Measurements from ENCODE around the gene CFH.
"Not testable (repeated sequence)": the region's sequence is repeated elsewhere in the genome, so short reads cannot be mapped to it uniquely, and the experiment has no call there.

The CFH gene

DNA sequence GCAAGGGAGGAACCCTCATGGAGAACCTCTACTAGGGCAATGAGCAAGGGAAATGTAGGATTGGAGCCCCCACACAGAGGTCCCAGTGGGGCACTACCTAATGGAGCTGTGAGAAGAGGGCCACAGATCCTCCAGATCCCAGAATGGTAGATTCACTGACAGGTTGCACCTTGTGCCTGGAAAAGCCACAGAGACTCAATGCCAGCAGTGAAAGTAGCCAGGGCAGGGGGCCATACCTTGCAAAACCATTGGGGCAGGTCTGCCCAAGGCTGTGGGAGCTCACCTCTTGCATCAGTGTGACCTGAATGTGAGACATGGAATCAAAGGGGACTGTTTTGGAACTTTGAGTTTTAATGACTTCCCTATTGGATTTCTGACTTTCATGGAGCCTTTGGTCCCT is 17.9 kb downstream of the CFH start:
- DNase-seq: no peak

GRCh38 chr1:196674908-196675307 is 23.1 kb downstream of the CFH start:
- DNase-seq: no peak

- DNase-seq: no peak
These were observed 26.1 kb downstream of the CFH start for GRCh38 chr1:196677781-196678509.

DNA sequence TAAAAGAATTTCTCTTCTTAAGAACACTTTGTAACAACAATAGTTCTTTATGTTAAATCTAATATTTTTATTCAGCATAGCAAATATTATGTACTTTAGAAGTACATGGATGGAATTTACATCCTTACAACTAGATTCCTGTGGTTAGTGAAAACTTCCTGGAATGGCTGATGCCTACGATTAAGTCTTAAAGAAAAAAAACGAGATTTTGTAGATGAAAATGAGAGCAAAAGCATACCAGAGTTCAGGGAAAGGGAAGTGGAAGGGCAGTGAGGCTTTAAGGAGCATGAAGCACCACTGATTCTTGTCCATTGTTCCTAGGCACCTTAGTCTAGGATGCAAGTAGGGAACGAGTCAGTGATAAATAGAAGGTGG is 26.7 kb downstream of the CFH start:
- DNase-seq: no peak

GRCh38 chr1:196680107-196680506 is 28.3 kb downstream of the CFH start:
- DNase-seq: no peak

DNA sequence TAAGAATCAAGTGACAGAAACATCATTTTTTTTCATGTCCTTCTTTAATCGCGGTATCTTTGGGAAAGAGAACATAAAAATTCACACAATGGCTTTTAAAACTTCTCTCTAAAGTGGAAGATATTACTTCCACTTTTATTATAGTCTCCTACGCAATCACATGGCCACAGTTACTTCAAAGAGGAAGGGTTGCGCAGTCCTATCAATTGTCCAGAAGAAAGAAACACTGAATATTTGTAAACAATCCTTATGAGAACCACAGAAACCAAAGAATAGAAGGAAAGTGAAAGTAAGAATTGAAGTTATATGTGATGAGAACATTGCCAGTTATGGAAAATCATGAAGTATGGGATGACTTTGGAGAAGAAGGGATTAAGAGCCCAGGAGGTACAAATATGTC is 32.6 kb downstream of the CFH start:
- no peak for DNase-seq

DNA sequence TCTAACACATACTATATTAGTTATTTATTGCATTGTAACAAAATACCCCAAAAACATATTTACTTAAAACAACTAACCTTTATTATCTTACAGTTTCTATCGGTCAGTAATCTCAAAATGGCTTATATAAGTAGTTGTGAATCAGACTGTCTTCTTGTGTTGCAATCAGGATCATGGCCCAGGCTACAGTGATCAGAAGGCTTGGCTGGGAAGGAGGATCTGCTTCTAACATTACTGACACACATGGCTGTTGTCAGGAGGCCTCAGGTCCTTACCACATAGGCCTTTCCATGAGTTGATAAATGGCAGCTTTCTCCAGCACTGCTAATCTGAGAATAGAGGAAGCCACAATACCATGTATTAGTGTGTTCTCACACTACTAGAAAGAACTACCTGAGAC is 33.7 kb downstream of the CFH start:
- no peak for DNase-seq

DNA sequence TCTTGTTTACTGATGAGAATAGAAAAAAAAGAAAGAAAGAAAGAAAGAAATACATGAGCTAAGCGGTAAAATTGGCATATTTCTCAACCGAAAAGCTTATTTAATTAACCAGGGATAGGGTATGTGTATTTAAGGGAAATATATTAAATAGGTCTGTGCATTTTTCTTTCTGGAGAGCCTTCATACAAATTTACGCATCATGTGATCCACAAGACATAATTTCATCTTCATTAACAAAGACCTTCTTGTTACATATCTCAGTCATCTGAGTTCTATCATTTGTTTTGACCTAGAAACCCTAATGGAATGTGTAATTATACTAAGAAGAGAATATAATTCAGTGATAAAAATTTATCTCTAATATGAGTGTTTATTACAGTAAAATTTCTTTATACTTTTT is 37.2 kb downstream of the CFH start:
- no peak for DNase-seq

- no peak for DNase-seq
These were observed 38.7 kb downstream of the CFH start for GRCh38 chr1:196690582-196690981.

DNA sequence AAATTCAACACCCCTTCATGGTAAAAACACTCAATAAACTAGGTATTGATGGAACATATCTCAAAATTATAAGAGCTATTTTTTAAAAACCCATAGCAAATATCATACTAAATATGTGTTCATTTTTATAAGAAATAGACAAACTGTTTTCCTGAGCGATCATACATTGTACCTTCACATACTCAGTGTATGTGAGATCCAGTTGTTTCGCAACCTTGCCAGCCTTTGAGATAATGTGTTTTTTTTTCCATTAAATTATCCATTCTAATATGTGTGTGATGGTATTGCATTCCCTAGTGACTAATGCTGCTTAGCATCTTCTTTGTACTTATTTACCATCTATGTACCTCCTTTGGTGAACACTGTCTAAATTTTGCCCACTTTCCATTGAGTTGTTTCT is 47.1 kb downstream of the CFH start:
- no peak for DNase-seq

DNA sequence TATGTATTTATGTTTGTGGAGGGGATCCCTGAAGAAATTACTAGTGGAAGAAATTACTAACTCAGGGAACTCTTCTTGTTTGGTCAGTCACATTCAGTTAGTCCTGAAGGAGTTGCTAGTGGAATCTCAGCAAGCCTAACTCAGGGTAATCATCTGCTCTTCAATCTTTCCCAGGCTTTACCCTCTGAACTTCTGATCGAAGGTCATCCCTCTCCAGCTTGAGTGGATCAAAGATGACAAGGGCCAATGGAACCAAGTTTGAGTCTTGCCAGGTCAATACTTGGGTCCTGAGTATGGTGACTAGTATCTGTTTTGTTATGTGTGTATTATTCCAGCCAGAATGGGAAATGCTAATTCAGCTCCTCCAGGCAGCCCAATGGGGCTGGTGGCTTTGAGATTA is 49.3 kb downstream of the CFH start:
- DNase-seq: no peak

- DNase-seq: not testable (repeated sequence)
These were observed 58.0 kb downstream of the CFH start for GRCh38 chr1:196709892-196710291.

GRCh38 chr1:196717868-196718267 is 66.0 kb downstream of the CFH start:
- DNase-seq: no peak

GRCh38 chr1:196723325-196724185 is 71.7 kb downstream of the CFH start:
- DNase-seq: no peak

GRCh38 chr1:196732526-196732925 is 80.7 kb downstream of the CFH start:
- no peak for DNase-seq

GRCh38 chr1:196733091-196733970 is 81.5 kb downstream of the CFH start:
- DNase-seq: no peak

- no peak for DNase-seq
These were observed 82.2 kb downstream of the CFH start for GRCh38 chr1:196734006-196734405.

GRCh38 chr1:196734460-196734859 is 82.6 kb downstream of the CFH start:
- no peak for DNase-seq

DNA sequence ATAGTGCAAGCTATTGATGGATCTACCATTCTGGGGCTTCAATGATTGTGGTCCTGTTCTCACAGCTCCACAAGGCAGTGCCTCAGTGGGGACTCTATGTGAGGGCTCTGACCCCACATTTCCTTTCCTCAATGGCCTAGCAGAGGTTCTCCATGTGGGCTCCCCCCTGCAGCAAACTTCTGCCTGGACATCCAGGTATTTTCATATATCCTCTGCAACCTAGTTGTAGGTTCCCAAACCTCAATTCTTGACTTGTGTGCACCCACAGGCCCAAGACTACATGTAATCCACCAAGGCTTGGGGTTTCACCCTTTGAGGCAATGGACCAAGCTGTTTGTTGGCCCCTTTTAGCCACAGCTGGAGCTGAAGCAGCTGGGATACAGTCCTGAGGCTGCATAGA is 86.9 kb downstream of the CFH start:
- DNase-seq: no peak

DNA sequence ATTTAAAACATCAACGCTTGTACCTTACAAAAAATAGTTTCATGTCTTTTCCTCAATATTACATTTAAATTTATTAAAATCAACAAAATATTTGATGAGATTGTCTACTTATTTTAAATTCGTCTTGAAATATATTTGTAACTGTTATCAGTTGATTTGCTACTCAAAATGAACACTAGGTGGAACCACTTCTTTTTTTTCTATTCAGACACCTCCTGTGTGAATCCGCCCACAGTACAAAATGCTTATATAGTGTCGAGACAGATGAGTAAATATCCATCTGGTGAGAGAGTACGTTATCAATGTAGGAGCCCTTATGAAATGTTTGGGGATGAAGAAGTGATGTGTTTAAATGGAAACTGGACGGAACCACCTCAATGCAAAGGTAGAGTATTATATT is 91.4 kb downstream of the CFH start:
- DNase-seq: not testable (repeated sequence)

DNA sequence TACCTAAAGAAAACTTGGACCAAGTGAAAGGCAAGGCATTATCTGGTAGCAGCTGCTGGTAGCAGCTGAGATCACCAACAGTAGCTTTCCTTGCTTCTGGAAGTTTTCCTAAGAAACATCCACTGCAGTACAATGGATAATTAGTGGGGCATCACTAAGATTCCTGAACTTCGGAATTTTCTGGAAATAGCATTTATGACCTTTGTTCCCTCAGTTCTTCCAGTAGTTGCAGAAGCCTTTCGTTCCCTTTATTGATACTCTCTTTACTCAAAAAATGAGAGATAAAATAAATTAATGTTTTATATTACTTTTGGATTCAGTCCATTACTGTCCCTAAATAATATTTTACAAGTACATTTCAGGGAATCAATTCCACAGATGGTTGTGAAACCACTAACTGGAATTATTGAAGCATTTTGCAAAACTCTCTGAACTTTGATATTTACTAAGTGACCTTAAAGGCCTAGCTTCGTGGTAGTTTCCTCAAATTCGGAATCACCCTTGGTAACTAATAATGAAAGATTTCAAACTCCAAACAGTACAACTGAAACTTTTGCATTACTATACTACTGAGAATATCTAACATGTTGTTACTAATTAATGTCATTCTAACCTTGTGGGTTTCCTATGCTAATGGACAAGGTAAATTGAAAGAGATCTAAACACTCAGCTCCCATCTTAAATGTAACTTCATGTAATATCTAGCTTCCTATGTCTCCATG is 113.3 kb downstream of the CFH start:
- not testable (repeated sequence) for DNase-seq

- not testable (repeated sequence) for DNase-seq
These were observed 118.0 kb downstream of the CFH start for GRCh38 chr1:196769823-196770222.

- no peak for DNase-seq
These were observed 121.9 kb downstream of the CFH start for GRCh38 chr1:196773713-196774112.
